ENCODE data around the gene RABGAP1L.
"Not testable (repeated sequence)": the region's sequence is repeated elsewhere in the genome, so short reads cannot be mapped to it uniquely, and the experiment has no call there.

Gene RABGAP1L

DNA sequence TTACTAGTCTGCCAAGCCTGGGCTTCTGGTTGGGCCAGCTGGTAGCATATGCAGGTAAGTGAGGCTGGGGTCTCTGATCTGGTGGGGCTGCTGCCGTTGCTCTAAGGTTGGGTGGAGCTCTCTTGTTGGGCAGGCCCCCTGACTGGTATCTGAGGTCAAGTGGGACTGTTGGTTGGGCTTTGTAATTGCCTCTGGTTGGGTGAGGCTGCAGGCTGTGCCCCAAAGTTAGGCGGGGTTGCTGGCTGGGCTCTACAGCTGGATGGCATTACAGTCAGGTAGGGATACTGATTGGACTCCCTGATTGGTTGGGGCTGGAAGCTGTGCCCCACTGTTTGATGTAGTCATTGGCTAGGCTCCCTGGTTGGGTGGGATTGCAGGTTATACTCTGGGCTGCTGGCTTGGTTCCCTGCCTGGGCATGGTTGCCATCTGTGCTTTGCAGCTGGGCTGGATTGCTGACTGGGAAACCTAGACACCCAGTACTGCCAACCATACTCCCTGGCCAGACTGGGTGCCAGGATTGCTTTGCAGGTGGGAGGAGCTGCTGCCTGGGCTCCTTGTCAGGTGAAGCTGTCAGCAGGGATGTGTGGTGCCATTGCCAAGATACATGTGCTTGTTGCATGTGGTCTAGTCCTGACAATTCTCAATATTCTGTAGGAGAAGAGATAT lies 130.5 kb downstream of the RABGAP1L start:
- DNase-seq (ENCODE audit: low read depth in 2 of 2): no peak

DNA sequence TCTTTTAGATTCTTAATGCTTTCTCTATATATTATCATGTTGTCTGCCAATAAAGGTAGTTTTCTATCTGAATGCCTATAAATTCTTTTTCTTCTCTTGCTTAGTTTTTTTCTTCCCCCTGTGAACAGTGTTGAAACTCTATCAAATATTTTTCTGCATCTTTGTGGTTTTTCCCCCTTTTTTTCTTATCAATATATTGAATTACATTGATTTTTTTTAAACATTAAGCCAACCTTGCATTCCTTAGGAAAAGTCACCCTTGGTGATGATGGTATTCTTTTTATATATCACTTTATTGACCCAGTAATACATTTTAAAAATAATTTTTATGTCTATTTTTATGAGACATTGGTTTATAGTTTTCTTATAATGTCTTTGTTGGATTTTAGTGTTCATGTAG lies 131.7 kb downstream of the RABGAP1L start:
- DNase-seq (ENCODE audit: low read depth in 2 of 2): no peak

DNA sequence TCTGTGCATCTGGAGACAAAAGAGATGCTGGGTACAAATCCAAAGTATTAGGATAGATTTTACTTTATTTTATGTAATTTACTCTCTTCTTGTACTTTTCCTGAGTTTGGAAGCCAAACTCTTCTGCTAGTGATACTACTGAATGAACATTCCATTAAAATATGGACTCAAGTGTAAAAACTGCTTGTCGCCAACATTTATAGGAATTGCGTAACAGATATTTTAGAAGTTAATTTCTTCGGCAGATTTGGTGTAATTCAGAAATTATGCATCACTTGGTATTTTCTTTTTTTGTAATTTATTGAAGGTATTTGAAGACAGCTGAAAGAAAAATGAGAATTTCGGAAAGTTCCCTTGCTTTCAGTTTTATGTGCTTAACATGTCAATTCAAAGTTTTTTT lies 137.0 kb downstream of the RABGAP1L start:
- DNase-seq (ENCODE audit: low read depth in 2 of 2): no peak

DNA sequence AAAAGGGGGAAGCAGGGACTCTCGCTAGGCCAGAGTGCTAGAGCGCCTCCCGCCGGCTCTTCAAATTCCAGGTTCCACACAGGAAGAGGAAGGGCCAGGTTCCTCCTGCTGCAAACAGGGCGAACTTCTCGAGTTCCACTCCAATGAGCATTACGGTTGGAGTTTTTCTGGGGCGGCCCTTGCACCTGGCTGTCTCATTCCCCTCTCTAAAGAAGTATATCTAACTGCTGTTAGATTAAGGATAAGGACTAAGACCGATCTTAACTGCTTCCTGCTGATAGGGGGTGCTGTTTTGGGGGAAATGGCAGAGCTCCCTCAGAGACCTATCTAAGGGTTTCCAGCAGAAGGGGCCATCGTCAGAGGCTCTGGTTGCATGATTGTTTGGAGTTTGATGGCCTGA lies 138.0 kb downstream of the RABGAP1L start:
- no peak for DNase-seq (ENCODE audit: low read depth in 2 of 2)

DNA sequence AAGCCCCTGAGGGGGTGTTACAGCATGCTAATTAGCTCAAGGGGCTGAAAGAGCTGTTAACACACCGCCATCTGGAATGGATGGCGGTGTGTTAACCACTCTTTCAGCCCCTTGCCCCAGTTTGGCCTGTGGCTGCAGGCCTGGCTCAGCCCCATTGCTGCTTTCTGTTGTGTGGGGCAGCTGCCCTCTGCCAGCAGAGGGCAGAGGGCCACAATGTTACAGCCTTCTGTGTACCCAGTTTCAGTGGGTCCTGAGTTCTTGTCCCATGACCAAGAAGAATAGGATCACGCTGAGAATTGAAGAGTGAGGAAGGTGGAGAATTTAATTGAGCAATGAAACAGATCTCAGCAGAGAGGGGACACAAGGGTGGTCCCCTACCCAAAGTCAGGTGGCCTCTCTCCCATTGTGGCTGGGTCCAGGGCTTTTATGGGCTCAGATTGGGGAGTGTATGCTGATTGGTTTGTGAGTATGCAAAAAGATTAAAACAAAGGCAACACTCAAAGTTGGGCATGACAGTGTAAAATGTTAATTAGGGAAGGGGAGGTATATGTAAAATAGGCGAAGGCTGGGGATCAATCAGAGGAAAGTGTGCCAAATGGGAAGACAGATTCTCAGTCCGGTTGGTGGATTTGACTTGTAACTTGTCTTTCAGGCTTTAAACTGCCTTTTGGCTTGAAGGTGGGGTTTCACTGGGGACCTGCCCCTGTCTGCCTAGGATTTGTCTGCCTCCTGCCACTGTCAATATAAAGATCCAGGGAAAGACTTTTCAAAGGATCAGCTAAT lies 142.2 kb downstream of the RABGAP1L start:
- DNase-seq (ENCODE audit: low read depth in 2 of 2): no peak

DNA sequence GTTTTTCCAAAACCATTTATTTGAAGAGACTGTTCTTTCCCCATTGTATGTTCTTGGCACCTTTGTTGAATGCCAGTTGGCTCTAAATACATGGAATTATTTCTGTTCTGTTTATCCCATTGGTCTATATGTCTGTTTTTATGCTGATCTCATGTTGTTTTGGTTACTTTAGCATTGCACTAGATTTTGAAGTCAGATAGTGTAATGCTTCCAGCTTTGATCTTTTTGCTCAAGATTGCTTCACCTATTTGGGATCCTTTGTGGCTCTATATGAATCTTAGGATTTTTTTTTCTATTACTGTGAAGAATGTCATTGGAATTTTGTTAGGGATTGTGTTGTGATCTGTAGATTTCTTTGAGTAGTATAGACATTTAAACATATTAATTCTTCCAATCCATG lies 149.3 kb downstream of the RABGAP1L start:
- DNase-seq (ENCODE audit: low read depth in 2 of 2): no peak

DNA sequence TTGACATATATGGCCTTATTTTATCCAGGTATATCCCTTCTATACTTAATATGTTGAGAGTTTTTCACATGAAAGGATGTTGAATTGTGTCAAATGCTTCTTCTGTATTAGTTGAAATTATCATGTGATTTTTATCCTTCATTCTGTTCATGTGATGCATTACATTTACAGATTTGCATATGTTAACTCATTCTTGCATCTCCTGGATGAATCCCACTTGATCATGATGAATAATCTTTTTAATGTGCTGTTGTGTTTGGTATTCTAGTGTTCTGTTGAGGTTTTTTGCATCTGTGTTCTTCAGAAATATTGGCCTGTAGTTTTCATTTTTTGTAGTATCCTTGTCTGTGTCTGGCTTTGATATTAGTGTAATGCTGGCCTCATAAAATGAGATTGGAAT lies 150.2 kb downstream of the RABGAP1L start:
- no peak for DNase-seq (ENCODE audit: low read depth in 2 of 2)

DNA sequence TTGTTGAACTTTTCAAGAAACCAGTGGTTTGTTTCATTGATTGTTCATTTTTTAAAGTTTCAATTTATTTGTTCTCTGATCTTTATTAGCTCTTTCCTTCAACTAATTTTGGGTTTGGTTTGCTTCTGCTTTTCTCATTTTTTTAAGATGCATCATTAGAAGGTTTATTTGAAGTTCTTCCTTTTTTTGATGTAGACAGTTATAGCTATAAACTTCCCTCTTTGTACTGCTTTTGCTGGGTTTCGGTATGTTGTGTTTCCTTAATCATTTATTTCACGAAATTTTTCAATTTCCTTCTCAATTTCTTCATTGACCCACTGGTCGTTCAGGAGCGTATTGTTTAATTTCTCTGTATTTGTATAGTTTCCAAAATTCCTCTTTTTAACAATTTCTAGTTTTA lies 155.1 kb downstream of the RABGAP1L start:
- DNase-seq (ENCODE audit: low read depth in 2 of 2): no peak

DNA sequence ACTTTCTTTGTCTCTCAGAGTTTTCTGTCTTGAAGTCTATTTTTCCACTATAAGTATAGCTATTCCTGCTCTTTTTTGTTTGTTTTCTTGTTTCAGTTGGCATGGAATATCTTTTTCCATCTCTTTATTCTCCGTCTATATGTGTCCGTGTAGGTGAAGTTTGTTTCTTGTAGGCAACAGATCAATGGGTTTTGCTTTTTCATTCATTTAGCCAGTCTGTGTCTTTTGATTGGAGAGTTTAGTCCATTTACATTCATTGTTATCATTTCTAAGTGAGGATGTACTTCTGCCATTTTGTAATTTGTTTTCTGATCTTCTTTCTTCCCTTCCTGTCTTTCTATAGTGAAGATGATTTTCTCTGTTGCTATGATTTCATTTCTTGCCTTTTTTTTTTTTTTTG lies 155.9 kb downstream of the RABGAP1L start:
- DNase-seq (ENCODE audit: low read depth in 2 of 2): no peak

DNA sequence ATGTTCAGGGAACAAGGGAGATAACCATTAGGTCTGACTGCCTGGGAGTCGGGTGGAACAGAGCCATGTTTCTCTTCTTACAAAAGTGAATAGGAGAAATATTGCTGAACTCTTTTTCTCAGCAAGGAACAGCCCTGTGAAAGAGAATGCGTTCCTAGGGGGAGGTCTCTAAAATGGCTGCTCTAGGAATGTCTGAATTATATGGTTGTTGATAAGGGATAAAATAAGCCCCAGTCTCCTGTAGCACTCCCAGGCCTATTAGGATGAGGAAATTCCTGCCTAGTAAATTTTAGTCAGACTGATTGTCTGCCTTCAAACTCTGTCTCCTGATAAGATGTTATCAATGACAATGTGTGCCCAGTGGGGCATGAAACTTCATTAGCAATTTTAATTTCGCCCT lies 161.6 kb downstream of the RABGAP1L start:
- not testable (repeated sequence) for DNase-seq (ENCODE audit: low read depth in 2 of 2)

DNA sequence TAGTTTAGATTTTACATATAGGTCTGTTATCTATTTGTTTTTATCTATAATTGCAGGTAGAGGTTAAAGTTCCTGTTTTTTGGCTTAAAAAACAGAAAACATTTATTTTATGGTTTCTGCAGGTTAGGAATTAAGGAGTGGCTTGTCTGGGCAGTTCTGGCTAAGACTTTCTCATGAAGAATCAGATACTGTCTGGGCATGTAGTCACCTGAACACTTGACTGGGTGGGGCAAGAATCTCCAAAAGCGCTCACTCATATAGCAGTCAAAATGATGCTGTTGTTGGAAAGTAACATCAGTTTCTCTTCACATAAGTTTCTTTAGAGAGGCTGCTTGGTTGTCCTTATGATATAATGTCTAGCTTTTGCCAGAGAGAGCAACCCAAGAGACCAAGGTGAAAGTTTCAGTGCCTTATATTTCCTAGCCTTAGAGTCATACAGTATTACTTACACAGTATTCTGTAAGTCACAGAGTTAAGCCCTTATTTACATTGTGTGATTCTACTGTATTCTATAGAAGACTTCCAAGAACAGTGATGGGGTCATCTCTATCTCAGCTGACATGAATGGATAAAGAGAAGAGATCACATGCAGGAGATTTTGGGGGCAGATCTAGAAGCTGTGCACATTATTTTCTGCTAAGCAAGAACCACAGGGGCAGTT lies 163.0 kb downstream of the RABGAP1L start:
- DNase-seq (ENCODE audit: low read depth in 2 of 2): no peak

DNA sequence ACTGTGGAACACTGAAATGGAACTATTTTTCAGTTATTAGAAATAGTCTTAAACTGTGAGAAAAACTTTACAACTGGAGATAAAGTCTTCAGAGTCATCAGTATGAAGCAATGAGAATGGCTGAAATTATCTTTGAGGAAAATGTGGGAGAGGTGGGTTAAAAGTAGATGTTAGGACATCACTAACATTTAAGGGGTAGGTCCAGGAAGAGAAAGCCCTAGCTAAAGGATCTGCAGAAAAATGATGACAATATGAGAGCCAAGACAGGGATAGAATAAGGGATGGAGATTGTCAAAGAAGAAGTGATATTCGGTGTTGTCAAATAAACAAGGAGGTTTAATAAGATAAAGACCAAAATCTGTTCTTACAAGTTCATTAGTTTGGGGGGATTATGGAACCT lies 165.2 kb downstream of the RABGAP1L start:
- DNase-seq (ENCODE audit: low read depth in 2 of 2): no peak

DNA sequence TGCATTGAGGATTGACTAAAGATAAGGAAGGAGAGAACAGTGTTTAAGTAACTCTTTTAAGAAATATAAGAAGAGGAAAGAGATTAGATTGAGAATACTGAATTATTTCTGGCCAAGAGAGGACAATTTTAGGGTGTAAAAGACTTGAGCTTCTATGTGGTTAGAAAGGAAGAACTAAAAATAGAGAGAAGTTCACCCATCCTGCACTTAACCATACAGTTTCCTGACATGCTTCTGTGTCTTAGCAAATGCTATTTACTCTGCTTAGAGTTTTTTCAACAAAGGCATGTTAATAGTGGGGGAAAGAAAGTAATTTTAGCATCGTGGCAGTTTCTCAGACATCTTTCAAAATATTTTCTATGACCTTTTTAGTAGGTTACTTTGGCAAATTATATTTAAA lies 165.6 kb downstream of the RABGAP1L start:
- no peak for DNase-seq (ENCODE audit: low read depth in 2 of 2)

DNA sequence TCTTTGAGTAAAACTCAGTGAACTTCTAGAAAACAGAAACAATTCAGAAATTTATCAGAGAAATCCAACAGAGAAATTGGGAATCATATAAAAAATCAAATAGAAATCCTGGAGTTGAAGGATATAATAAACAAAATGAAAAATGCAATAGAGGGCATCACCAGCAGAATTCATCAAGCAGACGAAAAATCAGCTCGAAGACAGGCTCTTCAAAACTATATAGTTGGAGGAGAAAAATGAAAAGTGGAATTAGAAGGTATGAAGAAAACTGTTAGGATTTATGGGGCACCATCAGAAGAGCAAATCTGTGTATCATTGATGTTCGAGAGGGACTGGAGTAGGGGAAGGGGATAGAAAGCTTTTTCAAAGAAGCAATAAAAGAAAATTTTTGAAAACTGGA lies 167.0 kb downstream of the RABGAP1L start:
- no peak for DNase-seq (ENCODE audit: low read depth in 2 of 2)

DNA sequence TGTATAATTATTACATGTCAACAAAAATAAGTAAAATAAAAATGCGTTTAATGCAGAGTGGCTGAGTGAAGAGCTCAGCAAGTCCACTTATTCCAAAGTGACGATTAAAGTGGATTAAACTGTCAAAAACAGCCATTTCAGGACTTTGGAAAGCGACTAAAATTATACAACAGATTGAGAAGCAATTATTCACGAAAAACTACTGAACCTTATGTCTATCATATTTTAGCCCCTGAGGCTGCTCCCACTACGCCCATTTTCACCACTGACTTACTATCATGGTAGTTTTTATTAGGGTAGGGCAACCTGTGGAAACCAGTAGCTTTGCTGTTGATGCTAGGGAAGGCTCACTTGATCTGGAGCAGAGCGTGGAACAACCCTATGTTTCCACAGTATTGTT lies 174.1 kb downstream of the RABGAP1L start:
- DNase-seq (ENCODE audit: low read depth in 2 of 2): no peak

DNA sequence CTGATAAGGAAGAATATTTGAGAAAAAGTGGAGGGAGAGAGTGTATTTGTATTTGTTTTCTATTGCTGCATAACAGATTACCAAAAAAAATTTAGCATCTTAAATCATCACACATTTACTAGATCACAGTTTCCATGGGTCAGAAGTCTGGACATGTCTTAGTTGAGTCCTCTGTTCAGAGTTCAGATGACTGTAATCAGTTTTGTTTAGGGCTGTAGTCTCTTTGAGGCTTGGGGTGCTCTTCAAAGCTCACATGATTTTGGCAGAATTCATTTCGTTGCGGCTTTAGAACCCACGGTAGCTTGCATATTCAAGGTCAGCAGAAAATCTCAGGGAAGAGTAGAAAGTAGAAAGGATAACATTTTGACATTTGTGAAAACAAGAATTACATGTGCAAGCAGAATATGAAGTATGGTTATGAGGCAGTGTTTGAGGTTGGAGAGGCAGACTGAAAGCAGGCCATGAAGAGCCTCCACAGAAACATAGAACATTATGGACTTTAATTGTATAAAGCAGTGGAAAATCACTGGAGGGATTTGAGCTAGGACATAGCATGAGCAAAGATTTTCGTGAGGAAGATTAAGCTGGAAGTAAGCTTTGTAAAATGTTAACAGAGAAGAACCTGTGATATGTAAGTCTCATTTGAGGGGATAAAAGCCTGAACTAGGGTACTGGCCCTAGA lies 177.8 kb downstream of the RABGAP1L start:
- no peak for DNase-seq (ENCODE audit: low read depth in 2 of 2)

DNA sequence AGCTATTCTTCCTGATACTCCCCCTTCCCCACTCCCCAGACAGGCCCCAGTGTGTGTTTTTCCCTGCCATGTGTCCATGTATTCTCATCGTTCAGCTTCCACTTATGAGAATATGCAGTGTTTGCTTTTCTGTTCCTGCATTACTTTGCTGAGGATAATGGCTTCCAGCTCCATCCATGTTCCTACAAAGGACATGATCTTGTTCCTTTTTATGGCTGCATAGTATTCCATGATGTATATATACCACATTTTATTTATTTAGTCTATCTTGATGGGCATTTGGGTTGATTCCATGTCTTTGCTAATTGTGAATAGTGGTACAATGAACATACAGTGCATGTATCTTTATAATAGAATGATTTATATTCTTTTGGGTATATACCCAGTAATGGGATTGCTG lies 181.1 kb downstream of the RABGAP1L start:
- DNase-seq (ENCODE audit: low read depth in 2 of 2): not testable (repeated sequence)

DNA sequence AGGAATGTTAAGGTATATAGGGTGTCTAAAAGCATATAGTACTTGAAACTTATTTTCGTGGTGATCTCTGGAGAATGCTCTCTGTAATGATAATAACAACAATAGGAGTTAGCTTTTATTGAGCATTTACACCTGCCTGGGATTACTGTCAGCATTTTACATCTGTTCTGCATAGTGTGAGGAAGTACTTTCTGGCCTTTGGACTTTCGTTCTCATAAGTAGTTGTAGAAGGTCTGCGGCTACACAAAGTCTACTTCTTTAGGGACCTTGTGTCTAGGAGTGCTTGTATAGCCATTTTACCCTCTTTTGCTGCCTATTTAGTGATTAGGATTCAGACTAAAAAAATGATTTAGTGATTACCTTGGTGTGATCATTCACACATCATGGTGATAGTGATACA lies 184.8 kb downstream of the RABGAP1L start:
- no peak for DNase-seq (ENCODE audit: low read depth in 2 of 2)

DNA sequence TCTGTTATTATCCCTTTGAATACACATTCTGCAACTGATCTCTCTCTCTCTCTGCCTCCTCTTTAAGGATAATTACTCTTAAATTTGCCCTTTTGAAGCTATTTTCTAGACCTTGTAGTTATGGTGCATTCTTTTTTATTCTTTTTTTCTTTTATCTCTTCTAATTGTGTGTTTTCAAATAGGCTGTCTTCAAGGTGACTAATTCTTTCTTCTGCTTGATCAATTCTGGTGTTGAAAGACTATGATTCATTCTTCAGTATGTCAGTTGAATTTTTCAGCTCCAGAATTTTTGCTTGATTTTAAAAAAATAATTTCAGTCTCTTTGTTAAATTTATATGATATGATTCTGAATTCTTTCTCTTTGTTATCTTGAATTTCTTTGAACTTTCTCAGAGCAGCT lies 192.8 kb downstream of the RABGAP1L start:
- DNase-seq (ENCODE audit: low read depth in 2 of 2): no peak

DNA sequence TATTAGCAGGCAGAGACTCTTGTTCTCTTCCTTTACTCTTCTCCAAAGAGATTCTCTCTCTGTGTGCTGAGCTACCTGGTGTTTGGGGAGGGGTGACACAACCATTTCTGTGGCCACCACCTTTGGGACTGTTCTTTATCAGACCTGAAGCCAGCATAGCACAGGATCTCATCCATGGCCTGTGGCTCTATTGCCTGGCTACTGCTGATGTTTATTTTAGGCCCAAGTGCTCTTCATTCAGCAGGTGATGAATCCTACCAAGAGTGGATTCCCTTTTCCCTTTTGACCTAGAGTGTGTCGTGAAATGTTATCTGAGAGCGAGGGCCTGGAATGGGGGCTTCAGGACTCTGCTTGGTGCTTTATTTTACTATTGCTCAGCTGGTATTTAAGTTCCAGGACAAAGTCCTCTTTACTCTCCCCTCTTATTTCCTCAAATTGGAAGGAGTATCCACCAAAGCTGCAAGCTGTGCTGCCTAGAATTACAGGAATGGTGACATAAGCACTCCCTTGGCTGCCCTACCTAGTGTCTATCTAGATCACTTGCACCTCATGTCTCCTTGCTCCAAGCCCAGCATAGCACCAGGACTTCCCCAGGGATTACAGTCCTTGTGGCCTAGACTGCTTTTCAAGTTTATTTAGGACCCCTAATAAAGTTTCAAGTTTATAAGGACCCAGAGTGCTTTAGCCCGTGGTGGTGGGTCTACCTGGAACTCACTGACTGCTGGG lies 193.7 kb downstream of the RABGAP1L start:
- no peak for DNase-seq (ENCODE audit: low read depth in 2 of 2)

DNA sequence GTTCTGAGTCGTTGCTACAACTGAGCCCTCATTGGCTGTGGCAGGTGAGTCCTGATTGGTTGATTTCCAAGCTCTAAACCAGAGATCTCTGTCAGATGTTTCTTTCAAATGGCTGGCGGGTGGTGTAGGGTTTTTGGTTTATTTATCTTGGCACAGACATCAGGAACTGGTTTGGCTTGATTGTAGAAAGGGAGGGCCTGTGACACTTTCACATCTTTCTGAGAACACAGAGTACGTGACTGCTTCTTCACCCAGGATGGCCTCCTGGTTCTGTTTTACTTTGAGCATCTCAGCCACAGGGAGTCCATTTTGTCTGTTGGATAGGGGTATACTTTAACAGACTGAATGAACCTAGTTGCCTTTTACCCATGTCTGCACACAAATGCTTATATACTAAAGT lies 199.0 kb downstream of the RABGAP1L start:
- no peak for DNase-seq (ENCODE audit: low read depth in 2 of 2)

Data from stimulated activated CD4-positive, alpha-beta T cell treated with anti-CD3 and anti-CD28 coated beads, Interleukin-4, amount 100 ng/mL, for 48 hours (primary cell).